ENCODE results near the gene ZFP36L1. TPM values are rescaled to one million over a fixed set of nuclear protein-coding genes. Genes with fewer than 3 reads are reported as not detected.
A peak's percentile ranks its signal among the peaks of the same experiment; 100 is the strongest.

Gene ZFP36L1
- total and polyA plus RNA-seq, 2 of the 13 experiments (the other 11 are each of a cell fraction or from before 2014, with no cell fraction given), result 7.4 to 10.2 TPM

GRCh38 chr14:68824517-68825347, 31.9 kb upstream of the ZFP36L1 start (continued):
- TF ChIP-seq TRAFD1 (CRISPR knock-in tag; IDR thresholded peaks at IDR 0.05; ENCODE audit: borderline replicate concordance) (no peak), ZNF512B (CRISPR knock-in tag; IDR thresholded peaks at IDR 0.05; ENCODE audit: borderline replicate concordance) (no peak), ZNF839 (CRISPR knock-in tag; IDR thresholded peaks at IDR 0.05; ENCODE audit: borderline replicate concordance) (no peak), ZNF572 (CRISPR knock-in tag; IDR thresholded peaks at IDR 0.05) (peak; percentile 42; the same call in 1 of the 2 replicates), ZNF879 (CRISPR knock-in tag; IDR thresholded peaks at IDR 0.05) (no peak), ARNTL (CRISPR knock-in tag; IDR thresholded peaks at IDR 0.05) (peak; percentile 68; the same call in 1 of the 2 replicates), ZNF343 (CRISPR knock-in tag; IDR thresholded peaks at IDR 0.05) (no peak), SPEN (CRISPR knock-in tag; IDR thresholded peaks at IDR 0.05; ENCODE audit: low read depth) (peak; percentile 70; the same call in 1 of the 2 replicates), RFXAP (CRISPR knock-in tag; IDR thresholded peaks at IDR 0.05; ENCODE audit: borderline replicate concordance) (no peak), ZBTB3 (CRISPR knock-in tag; IDR thresholded peaks at IDR 0.05; ENCODE audit: borderline replicate concordance, low read depth) (no peak), ZNF451 (CRISPR knock-in tag; IDR thresholded peaks at IDR 0.05) (no peak), ARID3A (IDR thresholded peaks at IDR 0.05; ENCODE audit: low read depth, low read length) (no peak), ZBTB7A (CRISPR knock-in tag; IDR thresholded peaks at IDR 0.05) (peak; percentile 19; the same call in 1 of the 2 replicates), ZNF234 (CRISPR knock-in tag; conservative IDR thresholded peaks at IDR 0.05) (no peak), BORCS8-MEF2B (CRISPR knock-in tag; IDR thresholded peaks at IDR 0.05) (peak; percentile 74; the same call in 1 of the 2 replicates), ZNF614 (CRISPR knock-in tag; IDR thresholded peaks at IDR 0.05; ENCODE audit: borderline replicate concordance) (peak; percentile 76; the same call in 1 of the 2 replicates), HNF1A (IDR thresholded peaks at IDR 0.05; ENCODE audit: low read depth) (no peak), HNF1A (CRISPR knock-in tag; IDR thresholded peaks at IDR 0.05; ENCODE audit: borderline replicate concordance) (no peak; the same call in 1 of the 2 replicates)

Measured in HepG2 (cell line).